Mucosa of descending colon (tissue), 3 donors: Measurements from ENCODE around the gene PLAC1. TPM values are rescaled to one million over a fixed set of nuclear protein-coding genes. Genes with fewer than 3 reads are reported as not detected.

ENCODE experiments used
- ATAC-seq: fragments of 200-7000 bp; cut with Tn5 transposase; one replicate; pipeline ENCODE4 v1.9.1; 2020; ENCODE audit warnings: mild to moderate bottlenecking, moderate library complexity
- DNase-seq, 3 donors: peaks; one replicate each; pipeline ENCODE4 v3.0.0-alpha.2; 2020
- H3K36me3 ChIP-seq: fragments of 200-600 bp; one replicate; pipeline ENCODE4 v1.8.0; 2021; ENCODE audit warnings: low read depth, mild to moderate bottlenecking
- H3K4me1 ChIP-seq: fragments of 200-600 bp; one replicate; pipeline ENCODE4 v1.8.0; 2021; ENCODE audit warnings: low read depth, mild to moderate bottlenecking
- H3K4me3 ChIP-seq: fragments of 200-600 bp; one replicate; pipeline ENCODE4 v1.8.0; 2021; ENCODE audit warnings: mild to moderate bottlenecking
- H3K9me3 ChIP-seq: fragments of 200-600 bp; one replicate; pipeline ENCODE4 v1.8.0; 2021; ENCODE audit warnings: mild to moderate bottlenecking
- CTCF ChIP-seq: fragments of 200-600 bp; IDR thresholded peaks from one replicate; pipeline ENCODE4 v1.8.0; 2022; ENCODE audit warnings: antibody characterized with exemption, mild to moderate bottlenecking
- intact Hi-C, 2 donors: fragments of 100-400 bp; cut with DNase I in 1 of 2; cut with micrococcal nuclease in 1 of 2; formaldehyde crosslinking; loops; one replicate each; pipeline versions ENCODE4 v1.11.0 to v1.11.1; 2022; cut with DNase I, micrococcal nuclease
- total RNA-seq, 3 donors: library from RNA; stranded (reverse); fragmentation: NEBNext Ultra II Directional in 2 of 3; extraction: Animal tissue kit (Norgen Biotek cat#: 25700) in 2 of 3; gene quantifications; one replicate each; pipeline versions ENCODE4 v1.2.1 to v1.2.4, GENCODE V29; 2021 to 2023
- donor health status: DM: no; HTN: no; CAD: no; lungs with moderate emphysema.
- donor health status: DM: no; HTN: no; CAD: no.
- donor health status: DM: no; HTN: yes; CAD: no.

Gene PLAC1
- total RNA-seq, 3 donors from 2014 or later: not detected

GRCh38 chrX:134599184-134599914 is 58.9 kb downstream of the PLAC1 start:
- no peak for ATAC-seq
- no peak for TF ChIP-seq CTCF

DNA sequence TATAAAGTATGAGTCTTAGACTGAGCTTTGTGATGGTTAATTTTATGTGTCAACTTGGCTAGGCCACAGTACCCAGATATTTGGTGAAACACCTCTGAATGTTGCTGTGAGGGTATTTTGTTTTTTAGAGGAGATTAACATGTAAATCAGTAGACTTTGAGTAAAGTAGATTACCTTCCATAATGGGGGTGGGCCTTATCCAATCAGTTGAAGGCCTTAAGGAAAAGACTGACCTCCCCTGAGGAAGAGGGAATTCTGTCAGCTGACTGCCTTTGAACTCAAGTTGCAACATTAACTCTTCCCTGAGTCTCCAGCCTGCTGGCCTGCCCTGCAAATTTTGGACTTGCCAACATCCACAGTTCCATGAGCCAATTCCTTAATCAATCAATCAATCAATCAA is 66.0 kb downstream of the PLAC1 start:
- intact Hi-C loops: no loop called here
- DNase-seq (no peak), ATAC-seq (no peak)
- Histone ChIP-seq H3K36me3 (no peaks in the 10 kb centered on the region), H3K4me3 (no peak overlapping the region), H3K9me3 (no peaks in the 10 kb centered on the region), H3K4me1 (no peaks in the 10 kb centered on the region)
- no peak for TF ChIP-seq CTCF

More at GRCh38 chrX:134599184-134599914, 58.9 kb downstream of the PLAC1 start:
- intact Hi-C loops: no loop called here
- Histone ChIP-seq H3K36me3 (no peaks in the 10 kb centered on the region), H3K4me1 (no peaks in the 10 kb centered on the region), H3K9me3 (no peaks in the 10 kb centered on the region), H3K4me3 (no peak overlapping the region)
- no peak for DNase-seq

GRCh38 chrX:134591502-134591901 is 66.8 kb downstream of the PLAC1 start:
- H3K9me3 ChIP-seq: no peaks in the 10 kb centered on the region
- no peaks in the 10 kb centered on the region for H3K4me1 ChIP-seq
- DNase-seq (no peak), ATAC-seq (no peak)
- H3K36me3 ChIP-seq: no peaks in the 10 kb centered on the region
- no peak overlapping the region for H3K4me3 ChIP-seq
- no peak for TF ChIP-seq CTCF
- intact Hi-C loops: no loop called here

GRCh38 chrX:134588806-134589205 is 69.5 kb downstream of the PLAC1 start:
- no peak for ATAC-seq
- no peaks in the 10 kb centered on the region for H3K4me1 ChIP-seq
- DNase-seq: no peak
- no peak overlapping the region for H3K4me3 ChIP-seq
- TF ChIP-seq CTCF: no peak
- intact Hi-C loops: no loop called here
- no peaks in the 10 kb centered on the region for H3K9me3 ChIP-seq
- no peaks in the 10 kb centered on the region for H3K36me3 ChIP-seq

- DNase-seq: no peak
- no peak for TF ChIP-seq CTCF
- H3K4me3 ChIP-seq: no peak overlapping the region
- no peaks in the 10 kb centered on the region for H3K4me1 ChIP-seq
- no peak for ATAC-seq
- no peaks in the 10 kb centered on the region for H3K9me3 ChIP-seq
- no peaks in the 10 kb centered on the region for H3K36me3 ChIP-seq
- intact Hi-C loops: no loop called here
These were observed 77.4 kb downstream of the PLAC1 start for GRCh38 chrX:134580907-134581306.

GRCh38 chrX:134573683-134574035 is 84.6 kb downstream of the PLAC1 start:
- no peaks in the 10 kb centered on the region for H3K9me3 ChIP-seq
- H3K36me3 ChIP-seq: no peaks in the 10 kb centered on the region
- DNase-seq (no peak), ATAC-seq (no peak)
- H3K4me1 ChIP-seq: no peaks in the 10 kb centered on the region
- H3K4me3 ChIP-seq: no peak overlapping the region
- intact Hi-C loops: no loop called here
- TF ChIP-seq CTCF: no peak
